Skeletal muscle satellite cell (primary cell): Measurements from ENCODE around the gene TBCD.

Source experiments
- H3K27me3 ChIP-seq: 2 replicates; pipeline ENCODE4 v1.7.0; 2013; ENCODE audit warnings: low read length; ENCODE audit not compliant: control insufficient read depth, insufficient read depth
- H3K36me3 ChIP-seq: 2 replicates; pipeline ENCODE4 v1.7.0; 2013; ENCODE audit warnings: mild to moderate bottlenecking, control low read depth, low read length; ENCODE audit not compliant: insufficient read depth
- H3K4me1 ChIP-seq: 2 replicates; pipeline ENCODE4 v1.7.0; 2013; ENCODE audit warnings: low read length; ENCODE audit not compliant: control insufficient read depth, insufficient read depth
- H3K4me2 ChIP-seq: 2 replicates; pipeline ENCODE4 v1.7.0; 2013; ENCODE audit warnings: mild to moderate bottlenecking, low read length
- H3K4me3 ChIP-seq: 2 replicates; pipeline ENCODE4 v1.7.0; 2013; ENCODE audit warnings: low read length
- H3K9ac ChIP-seq: 2 replicates; pipeline ENCODE4 v1.7.0; 2013; ENCODE audit warnings: mild to moderate bottlenecking, low read depth, low read length, moderate library complexity
- H3K9me3 ChIP-seq: replicated peaks from 2 replicates; pipeline ENCODE4 v1.7.0; 2013; ENCODE audit warnings: mild to moderate bottlenecking, control low read depth, low read length

TBCD gene

DNA sequence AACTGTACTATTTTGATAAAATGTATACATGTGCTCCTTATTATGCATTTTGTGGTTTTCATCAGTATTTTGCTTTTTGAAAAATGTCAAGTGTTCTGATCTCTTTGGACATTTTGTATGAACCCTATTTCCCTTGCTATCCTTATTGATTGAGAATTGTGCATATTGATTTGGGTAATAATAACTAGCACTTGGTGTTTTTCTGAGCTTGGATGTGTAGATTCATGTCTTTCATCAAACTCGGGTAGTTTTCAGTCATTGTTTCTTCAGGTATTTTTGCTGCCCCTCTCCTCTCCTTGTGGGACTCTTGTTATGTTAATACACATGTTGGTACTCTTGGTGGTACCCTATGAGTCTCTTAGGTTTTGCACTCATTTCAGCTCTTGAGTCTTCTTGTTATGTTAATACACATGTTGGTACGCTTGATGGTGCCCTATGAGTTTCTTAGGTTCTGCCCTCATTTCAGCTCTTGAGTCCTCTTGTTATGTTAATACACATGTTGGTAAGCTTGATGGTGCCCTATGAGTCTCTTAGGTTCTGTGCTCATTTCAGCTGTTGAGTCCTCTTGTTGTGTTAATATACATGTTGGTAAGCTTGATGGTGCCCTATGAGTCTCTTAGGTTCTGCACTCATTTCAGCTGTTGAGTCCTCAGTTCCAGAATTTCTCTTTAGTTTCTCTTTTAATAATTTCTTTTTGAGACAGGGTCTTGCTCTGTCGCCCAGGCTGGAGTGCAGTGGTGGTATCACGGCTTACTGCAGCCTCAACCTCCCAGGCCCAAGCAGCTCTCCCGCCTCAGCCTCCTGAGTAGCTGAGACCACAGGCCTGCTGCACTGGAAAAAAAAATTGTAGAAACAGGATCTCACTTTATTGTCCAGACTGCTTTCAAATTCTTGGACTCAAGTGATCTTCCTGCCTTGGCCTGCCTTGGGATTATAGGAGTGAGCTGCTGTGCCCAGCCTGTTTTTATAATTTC, 68.7 kb downstream of the TBCD start:
- H3K27me3 ChIP-seq, result no peaks in the 10 kb centered on the region
- no peak overlapping the region for H3K9ac ChIP-seq
- peaks cover 14% of the 10 kb centered on the region for H3K36me3 ChIP-seq
- no peak overlapping the region for H3K4me3 ChIP-seq
- no peaks in the 10 kb centered on the region for H3K4me1 ChIP-seq
- H3K9me3 ChIP-seq, result peaks cover 6% of the 10 kb centered on the region
- no peak overlapping the region for H3K4me2 ChIP-seq

- Histone ChIP-seq H3K9ac (no peak overlapping the region), H3K36me3 (peaks cover 7% of the 10 kb centered on the region), H3K4me1 (no peaks in the 10 kb centered on the region), H3K27me3 (no peaks in the 10 kb centered on the region), H3K4me2 (no peak overlapping the region), H3K9me3 (peaks cover 6% of the 10 kb centered on the region), H3K4me3 (no peak overlapping the region)
These were observed 69.7 kb downstream of the TBCD start for GRCh38 chr17:82821554-82821953.

- H3K9ac ChIP-seq, result no peak overlapping the region
- peaks cover 6% of the 10 kb centered on the region for H3K9me3 ChIP-seq
- H3K4me1 ChIP-seq, result no peaks in the 10 kb centered on the region
- peaks cover 8% of the 10 kb centered on the region for H3K36me3 ChIP-seq
- H3K4me3 ChIP-seq, result no peak overlapping the region
- H3K4me2 ChIP-seq, result no peak overlapping the region
- H3K27me3 ChIP-seq, result no peaks in the 10 kb centered on the region
These were observed 70.4 kb downstream of the TBCD start for GRCh38 chr17:82822281-82822680.

DNA sequence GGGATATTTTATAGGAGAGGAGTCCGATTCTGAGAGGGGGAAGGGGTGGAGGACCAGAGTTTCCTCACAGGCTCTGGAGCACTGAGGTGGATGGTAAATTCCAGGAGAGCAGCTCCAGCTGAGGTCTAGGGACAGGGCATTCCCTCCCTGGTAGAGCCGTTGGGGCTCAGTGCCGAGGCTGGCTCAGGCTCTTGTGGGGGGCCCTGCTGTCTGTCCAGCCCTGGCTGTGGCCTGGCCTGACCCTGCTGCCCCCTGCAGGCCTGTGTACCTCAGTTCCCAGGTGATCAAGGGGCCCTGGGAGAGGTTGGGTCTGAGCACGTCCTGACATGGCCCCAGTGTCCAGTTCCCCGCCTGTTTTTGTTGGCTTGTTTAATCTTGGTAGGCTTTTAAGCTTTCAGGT, 71.1 kb downstream of the TBCD start:
- Histone ChIP-seq H3K27me3 (no peaks in the 10 kb centered on the region), H3K9ac (no peak overlapping the region), H3K4me2 (no peak overlapping the region), H3K4me3 (no peak overlapping the region), H3K9me3 (peaks cover 6% of the 10 kb centered on the region), H3K36me3 (peaks cover 12% of the 10 kb centered on the region), H3K4me1 (no peaks in the 10 kb centered on the region)

GRCh38 chr17:82825540-82826124, 73.8 kb downstream of the TBCD start:
- Histone ChIP-seq H3K9me3 (peaks cover under 1% of the 10 kb centered on the region), H3K36me3 (peaks cover 9% of the 10 kb centered on the region), H3K4me2 (no peak overlapping the region), H3K4me3 (no peak overlapping the region), H3K4me1 (peaks cover 7% of the 10 kb centered on the region), H3K27me3 (no peaks in the 10 kb centered on the region), H3K9ac (no peak overlapping the region)

GRCh38 chr17:82826211-82826610, 74.3 kb downstream of the TBCD start:
- H3K36me3 ChIP-seq, result peaks cover 9% of the 10 kb centered on the region
- H3K4me1 ChIP-seq, result peaks cover 7% of the 10 kb centered on the region
- H3K4me2 ChIP-seq, result no peak overlapping the region
- H3K9me3 ChIP-seq, result no peaks in the 10 kb centered on the region
- no peaks in the 10 kb centered on the region for H3K27me3 ChIP-seq
- no peak overlapping the region for H3K4me3 ChIP-seq
- no peak overlapping the region for H3K9ac ChIP-seq

- peaks cover 7% of the 10 kb centered on the region for H3K4me1 ChIP-seq
- no peaks in the 10 kb centered on the region for H3K9me3 ChIP-seq
- H3K9ac ChIP-seq, result no peak overlapping the region
- H3K4me2 ChIP-seq, result no peak overlapping the region
- no peaks in the 10 kb centered on the region for H3K27me3 ChIP-seq
- H3K4me3 ChIP-seq, result no peak overlapping the region
- peaks cover 9% of the 10 kb centered on the region for H3K36me3 ChIP-seq
These were observed 75.1 kb downstream of the TBCD start for GRCh38 chr17:82826956-82827355.

GRCh38 chr17:82828875-82829487, 77.1 kb downstream of the TBCD start:
- peaks cover 7% of the 10 kb centered on the region for H3K4me1 ChIP-seq
- no peak overlapping the region for H3K9ac ChIP-seq
- no peaks in the 10 kb centered on the region for H3K9me3 ChIP-seq
- no peak overlapping the region for H3K4me3 ChIP-seq
- H3K4me2 ChIP-seq, result no peak overlapping the region
- H3K27me3 ChIP-seq, result no peaks in the 10 kb centered on the region
- peaks cover 13% of the 10 kb centered on the region for H3K36me3 ChIP-seq

DNA sequence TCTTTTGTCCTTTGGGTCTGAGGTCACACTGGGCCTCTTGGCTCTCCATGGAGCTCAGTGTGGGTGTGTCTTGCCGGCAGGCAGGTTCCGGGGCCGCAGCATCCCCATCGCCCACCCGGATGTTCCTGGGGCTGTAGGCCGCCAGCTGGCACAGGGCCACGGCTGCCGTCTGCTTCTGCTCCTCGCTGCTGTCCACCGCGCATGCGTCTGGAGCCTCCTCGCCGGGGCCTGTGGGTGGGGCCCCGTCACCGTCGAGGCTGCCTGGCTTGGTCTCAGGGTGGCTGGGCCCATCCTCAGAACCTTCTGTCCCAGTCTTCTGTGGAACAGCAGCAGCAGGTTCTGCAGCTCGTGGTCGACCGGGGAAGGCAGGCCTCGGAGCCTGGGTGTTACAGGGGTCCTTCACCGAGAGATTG, 78.4 kb downstream of the TBCD start:
- H3K9me3 ChIP-seq, result no peaks in the 10 kb centered on the region
- H3K36me3 ChIP-seq, result peaks cover 13% of the 10 kb centered on the region
- H3K27me3 ChIP-seq, result no peaks in the 10 kb centered on the region

GRCh38 chr17:82831041-82831817, 79.4 kb downstream of the TBCD start:
- peaks cover 13% of the 10 kb centered on the region for H3K36me3 ChIP-seq
- H3K9me3 ChIP-seq, result no peaks in the 10 kb centered on the region
- H3K4me2 ChIP-seq, result no peak overlapping the region
- no peak overlapping the region for H3K9ac ChIP-seq
- H3K4me3 ChIP-seq, result no peak overlapping the region
- H3K27me3 ChIP-seq, result no peaks in the 10 kb centered on the region
- peaks cover 8% of the 10 kb centered on the region for H3K4me1 ChIP-seq

More for the DNA sequence above, 78.4 kb downstream of the TBCD start:
- Histone ChIP-seq H3K9ac (no peak overlapping the region), H3K4me3 (no peak overlapping the region), H3K4me1 (peaks cover 7% of the 10 kb centered on the region), H3K4me2 (peak overlapping the region; percentile 43)

GRCh38 chr17:82831818-82832200, 79.9 kb downstream of the TBCD start:
- Histone ChIP-seq H3K4me1 (peaks cover 14% of the 10 kb centered on the region), H3K27me3 (no peaks in the 10 kb centered on the region), H3K4me3 (no peak overlapping the region), H3K9me3 (no peaks in the 10 kb centered on the region), H3K4me2 (no peak overlapping the region), H3K9ac (no peak overlapping the region), H3K36me3 (peaks cover 13% of the 10 kb centered on the region)
